GM12878 (cell line): ENCODE measurements around the gene GALNT12. TPM values are rescaled to one million over a fixed set of nuclear protein-coding genes. Genes with fewer than 3 reads are reported as not detected.

Experiments
- ATAC-seq: fragments of 200-7000 bp; cut with Tn5 transposase; 3 replicates; pipeline ENCODE4 v1.9.1; 2020; ENCODE audit warnings: mild to moderate bottlenecking, moderate library complexity
- BruUV-seq: library from RNA; stranded (reverse); fragments of 400-500 nt; replicated peaks from 2 replicates; lab custom pipeline; 2021; lab: Mats Ljungman, UMichigan
- CTCF ChIA-PET: fragments of 300-600 bp; sonication (Branson Sonifier 250); formaldehyde crosslinking; extraction: SDS; loops from one replicate; lab custom pipeline; 2021; ENCODE audit warnings: inconsistent platforms; lab: Yijun Ruan, JAX
- POLR2A ChIA-PET: fragments of 350-600 bp; formaldehyde crosslinking; extraction: SDS; loops from one replicate; lab custom pipeline; 2021; ENCODE audit warnings: inconsistent platforms; lab: Charles Lee
- RAD21 ChIA-PET: fragments of 300-600 bp; sonication (Branson Sonifier 250); formaldehyde crosslinking; loops from one replicate; lab custom pipeline; 2023; ENCODE audit warnings: antibody characterized with exemption; ENCODE audit not compliant: unreplicated experiment; lab: Charles Lee
- SMC1A ChIA-PET: fragments of 300-600 bp; sonication (Branson Sonifier 250); formaldehyde crosslinking; loops from one replicate; lab custom pipeline; 2023; ENCODE audit not compliant: unreplicated experiment, uncharacterized antibody; lab: Charles Lee
- DNase-seq: peaks from one replicate; pipeline ENCODE4 v3.0.0-alpha.2; 2011; ENCODE audit warnings: low read depth, low spot score
- FAIRE-seq: peaks from 3 replicates; lab custom pipeline; 2011; peaks lifted over from hg19 to GRCh38; lab: Jason Lieb, UNC
- H2AFZ ChIP-seq: 2 replicates; pipeline ENCODE4 v1.6.0; 2011; ENCODE audit warnings: low read depth, low read length, control low read depth; ENCODE audit not compliant: control insufficient read depth
- H3K27ac ChIP-seq: 2 replicates; pipeline ENCODE4 v1.5.1; 2011; ENCODE audit warnings: control low read depth; ENCODE audit not compliant: control insufficient read depth, insufficient read depth
- H3K27me3 ChIP-seq, 2 experiments: replicated peaks in 1 of 2; 2 replicates each; pipeline versions ENCODE4 v1.6.0 to v1.6.1; 2011; ENCODE audit warnings: low read length in 1 of 2; ENCODE audit not compliant: control insufficient read depth in 2 of 2, insufficient read depth in 2 of 2
- H3K36me3 ChIP-seq, 2 experiments: 2 replicates each; pipeline ENCODE4 v1.5.1; 2011; ENCODE audit warnings: low read length in 1 of 2; ENCODE audit not compliant: control insufficient read depth in 2 of 2, insufficient read depth in 2 of 2
- H3K4me1 ChIP-seq: 2 replicates; pipeline ENCODE4 v1.6.1; 2011; ENCODE audit warnings: mild to moderate bottlenecking, low read length, moderate library complexity, mixed read lengths; ENCODE audit not compliant: control insufficient read depth, insufficient read depth
- H3K4me2 ChIP-seq: 2 replicates; pipeline ENCODE4 v1.6.0; 2011; ENCODE audit warnings: control low read depth; ENCODE audit not compliant: control insufficient read depth, insufficient read depth
- H3K4me3 ChIP-seq: fragments of 200-600 bp; sonication (generic); 2 replicates; pipeline ENCODE4 v1.5.1; 2016
- H3K79me2 ChIP-seq: 2 replicates; pipeline ENCODE4 v1.6.0; 2011; ENCODE audit warnings: low read length; ENCODE audit not compliant: control insufficient read depth, insufficient read depth
- H3K9ac ChIP-seq: 2 replicates; pipeline ENCODE4 v1.8.0; 2011; ENCODE audit warnings: low read length, control low read depth, mixed read lengths; ENCODE audit not compliant: control insufficient read depth, insufficient read depth
- H3K9me3 ChIP-seq: replicated peaks from 3 replicates; pipeline ENCODE4 v1.5.1; 2011; ENCODE audit warnings: mild to moderate bottlenecking, low read length; ENCODE audit not compliant: control insufficient read depth, insufficient read depth
- H4K20me1 ChIP-seq: 2 replicates; pipeline ENCODE4 v1.6.0; 2011; ENCODE audit not compliant: control insufficient read depth, insufficient read depth
- KAT2A ChIP-seq: conservative IDR thresholded peaks from 2 replicates; pipeline ENCODE4 v1.6.1; 2011; ENCODE audit warnings: low read depth, low read length; ENCODE audit not compliant: control insufficient read depth
- MEF2B ChIP-seq: fragments of 450-650 bp; IDR thresholded peaks from 2 replicates; pipeline ENCODE4 v1.6.1; 2018; ENCODE audit warnings: mild to moderate bottlenecking, moderate library complexity; ENCODE audit not compliant: partially characterized antibody, poor library complexity, severe bottlenecking
- RAD21 ChIP-seq: IDR thresholded peaks from 2 replicates; pipeline ENCODE4 v1.6.1; 2011; ENCODE audit warnings: mild to moderate bottlenecking, low read depth, low read length, moderate library complexity; ENCODE audit not compliant: insufficient read depth
- SMC3 ChIP-seq: IDR thresholded peaks from 2 replicates; pipeline ENCODE4 v1.6.1; 2011; ENCODE audit warnings: low read length, improper control_type of control experiment, borderline replicate concordance
- SUPT20H ChIP-seq: IDR thresholded peaks from 2 replicates; pipeline ENCODE4 v1.6.1; 2011; ENCODE audit warnings: low read depth, mild to moderate bottlenecking, low read length, moderate library complexity, borderline replicate concordance; ENCODE audit not compliant: control insufficient read depth
- YY1 ChIP-seq: IDR thresholded peaks from 2 replicates; pipeline ENCODE4 v1.6.1; 2011; ENCODE audit warnings: low read depth, mild to moderate bottlenecking, low read length
- ZZZ3 ChIP-seq: IDR thresholded peaks from 2 replicates; pipeline ENCODE4 v1.6.1; 2011; ENCODE audit warnings: low read depth; ENCODE audit not compliant: control insufficient read depth, insufficient read length
- WGBS: methylation state at CpG from one replicate; pipeline ENCODE4 v1.1.6; 2016; ENCODE audit warnings: low lambda C conversion rate; ENCODE audit not compliant: insufficient replicate concordance, insufficient coverage; ENCODE audit errors: missing lambda C conversion rate; 5-methylcytosine and 5-hydroxymethylcytosine counted together
- in situ Hi-C: fragments of 300-500 bp; cut with MboI; formaldehyde crosslinking; loops from 9 replicates; pipeline ENCODE4 v1.14.3; 2018; ENCODE audit warnings: mixed read lengths
- intact Hi-C: fragments of 100-400 bp; cut with micrococcal nuclease; formaldehyde crosslinking; loops from one replicate; pipeline ENCODE4 v1.14.2; 2022; ENCODE audit not compliant: unreplicated experiment
- polyA plus RNA-seq, 11 experiments: library from polyadenylated mRNA; depleted of rRNA in 4 of 11; unstranded in 6 of 11; stranded (reverse) in 5 of 11; fragments of >200 nt; fragmentation: Nextera tagmentation in 4 of 11; fragmentation: Illumina TruSeq in 1 of 11; extraction: Ambion mirVana in 4 of 11; extraction: Trizol in 1 of 11; gene quantifications; 1 replicate in 1 of 11; 2 replicates in 10 of 11; pipeline versions ENCODE4 v1.2.1 to v1.2.3, GENCODE V29; 2011 to 2016; ENCODE audit warnings: inconsistent platforms in 2 of 11, missing spikeins in 2 of 11, low read depth in 1 of 11
- total RNA-seq, 4 experiments: library from RNA; depleted of rRNA in 3 of 4; stranded (reverse); fragments of >200 nt in 3 of 4; fragmentation: Illumina TruSeq in 1 of 4; extraction: Trizol in 1 of 4; gene quantifications; 2 replicates each; pipeline versions ENCODE4 v1.2.1 to v1.2.3, GENCODE V29; 2013 to 2021
- TF ChIP-seq, protein P1 (sequence below), 3 experiments: IDR thresholded peaks in 2 of 3; conservative IDR thresholded peaks in 1 of 3; 2 replicates each; pipeline ENCODE4 v1.5.1; 2011; ENCODE audit warnings: low read depth in 3 of 3, low read length in 3 of 3, mild to moderate bottlenecking in 3 of 3, control low read depth in 2 of 3, moderate library complexity in 2 of 3, inconsistent platforms in 1 of 3, mixed read lengths in 1 of 3; ENCODE audit not compliant: control insufficient read depth in 2 of 3, insufficient read depth in 1 of 3; ENCODE audit errors: extremely low read depth in 1 of 3

The GALNT12 gene
- total and polyA plus RNA-seq, 10 of the 15 experiments (the other 5 are each of a cell fraction or from before 2014, with no cell fraction given) = 0.13 to 5.3 (median 3.2) TPM

DNA sequence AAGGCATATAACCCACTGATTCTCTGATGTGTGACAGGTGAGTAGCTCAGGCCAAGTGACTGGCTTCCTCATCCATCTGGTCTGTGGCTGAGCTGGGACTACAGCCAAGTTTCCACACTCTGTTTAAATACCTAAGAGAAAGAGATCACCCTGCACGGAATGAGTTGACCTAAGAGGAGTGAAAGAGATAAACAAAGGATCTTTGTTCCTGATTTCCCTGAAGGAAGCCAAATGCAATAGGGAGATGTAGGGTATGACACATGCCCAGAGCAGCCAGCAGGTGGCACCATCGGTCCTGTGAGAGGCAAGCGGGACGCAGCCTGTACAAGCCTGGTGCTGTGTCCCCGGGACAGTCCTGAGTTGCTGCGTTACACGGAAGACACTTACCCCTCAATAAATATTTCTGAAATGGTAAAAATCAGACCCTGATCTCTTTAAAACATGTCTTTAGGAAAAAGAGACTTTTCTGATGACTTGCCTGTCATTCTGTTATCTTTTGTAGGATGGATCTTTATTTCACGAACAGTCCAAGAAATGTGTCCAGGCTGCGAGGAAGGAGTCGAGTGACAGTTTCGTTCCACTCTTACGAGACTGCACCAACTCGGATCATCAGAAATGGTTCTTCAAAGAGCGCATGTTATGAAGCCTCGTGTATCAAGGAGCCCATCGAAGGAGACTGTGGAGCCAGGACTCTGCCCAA, 41.1 kb downstream of the GALNT12 start:
- Histone ChIP-seq H3K36me3 (no peaks in the 10 kb centered on the region), H3K27ac (no peak overlapping the region), H3K4me1 (no peaks in the 10 kb centered on the region), H3K9ac (no peak overlapping the region), H3K4me3 (no peak overlapping the region), H2AFZ (no peak overlapping the region), H4K20me1 (no peaks in the 10 kb centered on the region), H3K79me2 (no peaks in the 10 kb centered on the region), H3K27me3 (no peaks in the 10 kb centered on the region; a peak in 1 of 4 replicates), H3K4me2 (no peak overlapping the region), H3K9me3 (no peaks in the 10 kb centered on the region)
- DNase-seq = peak; percentile 23
- ChIA-PET RAD21 (interaction anchor here (0.6 to 4.3 kb wide), 5 partner anchors 127 to 292 kb away, joined by 3 to 37 read pairs (median 4); no protein-coding TSS in a partner anchor), SMC1A (interaction anchor here (0.6 to 2.4 kb wide), 12 partner anchors 75 to 302 kb away, joined by 3 to 17 read pairs (median 4); no protein-coding TSS in a partner anchor), CTCF (interaction anchor here (0.6 to 7.8 kb wide), 34 partner anchors 9 to 1749 kb away, joined by 3 to 108 read pairs (median 4); no protein-coding TSS in a partner anchor), POLR2A (no interaction called here)
- 26% methylated on average over 16 of the region's 16 CpGs for WGBS
- no peak for TF ChIP-seq ZZZ3
- no peak for TF ChIP-seq KAT2A
- TF ChIP-seq RAD21 = peak; percentile 86
- TF ChIP-seq, protein P1, sequence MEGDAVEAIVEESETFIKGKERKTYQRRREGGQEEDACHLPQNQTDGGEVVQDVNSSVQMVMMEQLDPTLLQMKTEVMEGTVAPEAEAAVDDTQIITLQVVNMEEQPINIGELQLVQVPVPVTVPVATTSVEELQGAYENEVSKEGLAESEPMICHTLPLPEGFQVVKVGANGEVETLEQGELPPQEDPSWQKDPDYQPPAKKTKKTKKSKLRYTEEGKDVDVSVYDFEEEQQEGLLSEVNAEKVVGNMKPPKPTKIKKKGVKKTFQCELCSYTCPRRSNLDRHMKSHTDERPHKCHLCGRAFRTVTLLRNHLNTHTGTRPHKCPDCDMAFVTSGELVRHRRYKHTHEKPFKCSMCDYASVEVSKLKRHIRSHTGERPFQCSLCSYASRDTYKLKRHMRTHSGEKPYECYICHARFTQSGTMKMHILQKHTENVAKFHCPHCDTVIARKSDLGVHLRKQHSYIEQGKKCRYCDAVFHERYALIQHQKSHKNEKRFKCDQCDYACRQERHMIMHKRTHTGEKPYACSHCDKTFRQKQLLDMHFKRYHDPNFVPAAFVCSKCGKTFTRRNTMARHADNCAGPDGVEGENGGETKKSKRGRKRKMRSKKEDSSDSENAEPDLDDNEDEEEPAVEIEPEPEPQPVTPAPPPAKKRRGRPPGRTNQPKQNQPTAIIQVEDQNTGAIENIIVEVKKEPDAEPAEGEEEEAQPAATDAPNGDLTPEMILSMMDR (IDR thresholded peaks at IDR 0.05 in 2 of 3, conservative IDR thresholded peaks at IDR 0.05 in 1 of 3; ENCODE audit: control insufficient read depth in 2 of 3, extremely low read depth in 1 of 3, insufficient read depth in 1 of 3, low read depth in 3 of 3, low read length in 3 of 3) = peak; percentile 90 to 96 (median 94)
- TF ChIP-seq SMC3 = peak; percentile 72
- 0 out of 2 replicates have a peak, but pooled peaks have one; percentile 43 for TF ChIP-seq YY1
- no peak for TF ChIP-seq SUPT20H
- TF ChIP-seq MEF2B = no peak
- intact Hi-C loops = loop anchor here (1.0 to 5.0 kb wide), 4 partner anchors 129 to 1749 kb away; no protein-coding TSS in a partner anchor
- in situ Hi-C loops = loop anchor here (5.0 kb wide), 2 partner anchors 149 to 289 kb away; no protein-coding TSS in a partner anchor
- peak; percentile 100 for ATAC-seq
- BruUV-seq = no TSS peak
- peak; percentile 94 for FAIRE-seq
